Testis (tissue), 3 donors: ENCODE results near the gene ST6GALNAC2. TPM values are rescaled to one million over a fixed set of nuclear protein-coding genes. Genes with fewer than 3 reads are reported as not detected.

ENCODE experiments used
- DNase-seq: peaks from one replicate; pipeline ENCODE4 v3.0.0-alpha.2; 2019
- H3K27ac ChIP-seq, 2 donors: fragments of 200-600 bp; sonication (generic); one replicate each; pipeline ENCODE4 v1.5.1; 2019
- H3K27me3 ChIP-seq: fragments of 200-600 bp; sonication (generic); one replicate; pipeline ENCODE4 v1.5.1; 2019
- H3K36me3 ChIP-seq: fragments of 200-600 bp; sonication (generic); one replicate; pipeline ENCODE4 v1.5.1; 2017; ENCODE audit warnings: low read depth; ENCODE audit errors: missing control alignments
- H3K4me1 ChIP-seq: fragments of 200-600 bp; sonication (generic); one replicate; pipeline ENCODE4 v1.5.1; 2019
- H3K4me3 ChIP-seq, 2 donors: fragments of 200-600 bp; sonication (generic); one replicate each; pipeline ENCODE4 v1.5.1; 2017 to 2019
- H3K9me3 ChIP-seq: fragments of 200-600 bp; sonication (generic); one replicate; pipeline ENCODE4 v1.5.1; 2017
- CTCF ChIP-seq, 3 experiments: fragments of 450-650 bp in 2 of 3; fragments of 200-600 bp in 1 of 3; sonication (generic) in 1 of 3; IDR thresholded peaks; one replicate each; pipeline ENCODE4 v1.5.1; 2016 to 2019; ENCODE audit warnings: antibody characterized with exemption in 3 of 3, mild to moderate bottlenecking in 2 of 3, moderate library complexity in 1 of 3
- POLR2A ChIP-seq: fragments of 450-650 bp; IDR thresholded peaks from one replicate; pipeline ENCODE4 v1.6.1; 2017; ENCODE audit warnings: antibody characterized with exemption, mild to moderate bottlenecking, moderate library complexity
- WGBS, 2 donors: methylation state at CpG; one replicate each; pipeline ENCODE4 v1.1.5; 2018; 5-methylcytosine and 5-hydroxymethylcytosine counted together
- intact Hi-C: fragments of 100-400 bp; cut with DNase I; formaldehyde crosslinking; loops from one replicate; pipeline ENCODE4 v1.15.1; 2023; ENCODE audit warnings: low total_unique reads
- polyA plus RNA-seq: library from polyadenylated mRNA; stranded (reverse); fragments of 350-450 nt; fragmentation: Illumina TruSeq; extraction: RNeasy Lipid Tissue Mini Kit (QIAGEN cat#74804); gene quantifications from one replicate; pipeline ENCODE4 v1.2.3, GENCODE V29; 2014; ENCODE audit warnings: low read depth, low replicate concordance; ENCODE audit not compliant: insufficient read depth
- total RNA-seq, 2 donors: library from RNA; depleted of rRNA; stranded (reverse); fragments of >200 nt; gene quantifications; one replicate each; pipeline ENCODE4 v1.2.3, GENCODE V29; 2016

ST6GALNAC2 gene
- total and polyA plus RNA-seq, 3 donors from 2014 or later: 29.7 to 107 (median 87.5) TPM

GRCh38 chr17:76593384-76593826 is 7.7 kb upstream of the ST6GALNAC2 start:
- Histone ChIP-seq H3K27me3 (no peaks in the 10 kb centered on the region), H3K27ac (no peak overlapping the region), H3K4me3 (no peak overlapping the region), H3K4me1 (no peaks in the 10 kb centered on the region), H3K9me3 (no peaks in the 10 kb centered on the region), H3K36me3 (no peaks in the 10 kb centered on the region)
- TF ChIP-seq POLR2A (no peak), CTCF (IDR thresholded peaks at IDR 0.05) (no peak)
- no peak for DNase-seq
- WGBS, 2 donors: 79 to 81% methylated on average over 8 of the region's 8 CpGs
- intact Hi-C loops: no loop called here

GRCh38 chr17:76588182-76588581 is 2.5 kb upstream of the ST6GALNAC2 start:
- TF ChIP-seq POLR2A: no peak
- H3K9me3 ChIP-seq: no peaks in the 10 kb centered on the region
- no peak overlapping the region for H3K4me3 ChIP-seq
- peaks cover 17% of the 10 kb centered on the region for H3K4me1 ChIP-seq
- H3K27ac ChIP-seq: no peak overlapping the region
- no peaks in the 10 kb centered on the region for H3K36me3 ChIP-seq
- intact Hi-C loops: no loop called here
- DNase-seq: peak; percentile 61
- no peaks in the 10 kb centered on the region for H3K27me3 ChIP-seq

GRCh38 chr17:76586741-76587487 is 1.3 kb upstream of the ST6GALNAC2 start:
- Histone ChIP-seq H3K27ac (no peak overlapping the region), H3K36me3 (no peaks in the 10 kb centered on the region), H3K9me3 (no peaks in the 10 kb centered on the region), H3K27me3 (no peaks in the 10 kb centered on the region), H3K4me1 (peaks cover 17% of the 10 kb centered on the region), H3K4me3 (no peak overlapping the region)
- no peak for DNase-seq
- intact Hi-C loops: no loop called here
- WGBS, 2 donors: 42 to 55% methylated on average over 14 to 17 of the region's 17 CpGs
- TF ChIP-seq POLR2A: no peak
- no peak for TF ChIP-seq CTCF (IDR thresholded peaks at IDR 0.05)

- Histone ChIP-seq H3K27ac (peak overlapping the region in 1 of 2 donors; percentile 41), H3K36me3 (no peaks in the 10 kb centered on the region), H3K27me3 (no peaks in the 10 kb centered on the region), H3K4me1 (peaks cover 17% of the 10 kb centered on the region), H3K9me3 (no peaks in the 10 kb centered on the region), H3K4me3 (peak overlapping the region; percentile 43 to 63)
- TF ChIP-seq POLR2A (no peak), CTCF (IDR thresholded peaks at IDR 0.05) (no peak)
- DNase-seq: no peak
- 0 to 1% methylated on average over 16 to 53 of the region's 62 CpGs for WGBS, 2 donors
- intact Hi-C loops: no loop called here
Observed at GRCh38 chr17:76585033-76585648, 519 bp downstream of the ST6GALNAC2 start.

GRCh38 chr17:76584427-76585032 is 1.1 kb downstream of the ST6GALNAC2 start:
- TF ChIP-seq POLR2A (no peak), CTCF (IDR thresholded peaks at IDR 0.05) (no peak)
- H3K36me3 ChIP-seq: no peaks in the 10 kb centered on the region
- H3K9me3 ChIP-seq: no peaks in the 10 kb centered on the region
- DNase-seq: no peak
- peaks cover 17% of the 10 kb centered on the region for H3K4me1 ChIP-seq
- no peak overlapping the region for H3K27ac ChIP-seq
- intact Hi-C loops: no loop called here
- peak overlapping the region; percentile 43 to 63 for H3K4me3 ChIP-seq
- WGBS, 2 donors: 13 to 18% methylated on average over 14 to 17 of the region's 17 CpGs
- H3K27me3 ChIP-seq: no peaks in the 10 kb centered on the region
